ENCODE data around the gene MPHOSPH10.

GRCh38 chr2:71113843-71114242 is 16.6 kb upstream of the MPHOSPH10 start:
- TF ChIP-seq CTCF (IDR thresholded peaks at IDR 0.05) (no peak), EP300 (IDR thresholded peaks at IDR 0.05) (no peak), POLR2A (IDR thresholded peaks at IDR 0.05) (no peak)
